Activated T-cell treated with anti-CD3 and anti-CD28 coated beads, Interleukin-2, amount 50 U/mL, for 4 hours (primary cell): Measurements from ENCODE around the gene ARL6IP1. TPM values are rescaled to one million over a fixed set of nuclear protein-coding genes. Genes with fewer than 3 reads are reported as not detected.
"Not testable (repeated sequence)": the region's sequence is repeated elsewhere in the genome, so short reads cannot be mapped to it uniquely, and the experiment has no call there.

Experiments used
- ATAC-seq, 2 donors: fragments of 200-7000 bp; cut with Tn5 transposase; one replicate each; pipeline ENCODE4 v1.10.0; 2021
- DNase-seq: peaks from one replicate; pipeline ENCODE4 v3.0.0-alpha.2; 2020
- H3K27me3 Mint-ChIP-seq: one replicate; pipeline ENCODE4 v1.8.0; 2021; ENCODE audit warnings: low read depth, mixed read lengths
- H3K36me3 Mint-ChIP-seq: one replicate; pipeline ENCODE4 v1.8.0; 2022; ENCODE audit warnings: mixed read lengths; ENCODE audit not compliant: insufficient read depth
- H3K4me1 Mint-ChIP-seq: one replicate; pipeline ENCODE4 v1.8.0; 2021; ENCODE audit warnings: low read depth, mixed read lengths
- H3K4me3 Mint-ChIP-seq: one replicate; pipeline ENCODE4 v1.8.0; 2021; ENCODE audit warnings: mild to moderate bottlenecking, moderate library complexity, mixed read lengths
- H3K9me3 Mint-ChIP-seq: one replicate; pipeline ENCODE4 v1.8.0; 2021; ENCODE audit warnings: mixed read lengths
- total RNA-seq, 3 donors: library from RNA; stranded (reverse); gene quantifications; one replicate each; pipeline ENCODE4 v1.2.1, GENCODE V29; 2021

Gene ARL6IP1
- total RNA-seq, 3 donors from 2014 or later, result 49.1 to 60.6 (median 51.9) TPM

DNA sequence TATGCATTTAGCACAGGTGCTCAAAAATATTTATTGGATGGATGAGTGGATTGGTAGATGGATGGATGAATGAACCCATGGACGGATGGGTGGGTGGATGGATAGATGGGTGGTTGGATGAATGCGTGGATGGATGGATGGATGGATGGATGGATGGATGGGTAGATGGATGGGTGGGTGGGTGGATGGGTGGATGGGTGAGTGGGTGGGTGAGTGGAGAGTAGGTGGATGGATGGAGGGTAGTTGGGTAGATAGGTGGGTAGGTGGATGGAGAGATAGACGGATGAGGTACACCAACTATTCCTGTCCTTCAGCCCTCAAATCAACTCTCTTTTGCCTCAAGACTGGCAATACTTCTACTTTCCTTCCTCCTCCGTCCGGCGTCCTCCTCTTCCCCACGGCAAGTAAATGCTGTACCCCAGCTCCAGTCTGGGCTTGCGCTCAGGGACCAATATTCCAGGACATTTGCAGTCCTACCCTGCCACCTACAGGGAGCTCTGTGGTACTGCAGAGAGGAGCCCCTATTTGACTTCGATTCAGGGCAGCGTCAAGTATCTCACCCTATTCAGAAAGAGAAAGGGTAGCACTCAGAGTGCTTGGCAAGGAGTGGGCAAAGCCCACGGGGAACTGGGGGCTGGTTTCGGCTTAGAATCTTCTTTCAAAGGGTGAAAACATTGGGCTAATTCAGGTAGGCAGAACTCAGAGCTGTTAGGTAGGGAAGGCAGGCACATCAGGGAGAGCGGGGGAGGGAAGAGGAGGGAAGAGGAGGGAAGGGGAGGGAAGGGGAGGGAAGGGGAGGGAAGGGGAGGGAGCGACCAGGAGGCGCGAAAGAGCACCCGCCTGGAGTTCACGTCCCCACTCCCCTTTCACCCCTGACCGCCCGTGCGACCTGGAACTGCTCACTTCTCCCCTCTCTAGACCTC lies 41.5 kb downstream of the ARL6IP1 start:
- H3K4me3 Mint-ChIP-seq, H3K9me3 Mint-ChIP-seq, H3K36me3 Mint-ChIP-seq, H3K27me3 Mint-ChIP-seq: not testable (repeated sequence)
- peak; percentile 80 to 82 for ATAC-seq
- H3K4me1 Mint-ChIP-seq, result peaks cover 22% of the 10 kb centered on the region
- peak; percentile 36 for DNase-seq

DNA sequence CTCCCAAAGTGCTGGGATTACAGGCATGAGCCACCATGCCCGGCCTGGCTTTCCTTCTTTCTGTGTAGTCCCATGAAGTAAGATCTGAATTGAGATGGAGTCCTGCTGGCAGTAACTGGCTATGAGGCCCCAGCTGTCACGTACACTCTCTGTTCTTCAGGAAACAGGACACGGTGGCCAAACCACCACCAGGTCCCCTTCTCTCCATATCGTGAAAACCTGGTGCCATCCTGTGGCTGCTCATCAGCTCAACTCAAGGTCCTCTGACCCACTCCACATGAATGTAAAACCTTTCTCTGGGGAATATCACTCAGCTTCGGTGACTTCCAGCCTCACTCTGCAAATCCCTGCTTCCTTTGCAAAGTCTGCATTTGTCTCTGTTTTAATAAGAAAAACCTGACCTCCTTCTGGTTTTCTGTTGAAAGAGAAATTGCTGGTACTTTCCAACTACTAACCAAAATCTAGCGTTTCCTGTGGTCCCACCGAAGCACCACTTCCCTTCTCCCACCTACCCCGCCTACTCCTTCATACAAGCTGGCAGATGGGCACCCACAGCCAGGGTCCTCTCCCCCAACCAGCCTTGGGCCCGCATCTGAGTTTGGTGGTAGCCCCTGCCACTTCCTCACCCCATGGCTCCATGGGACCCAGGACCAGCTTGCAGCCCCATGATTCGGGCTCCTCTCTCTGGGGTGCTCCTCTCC lies 43.2 kb downstream of the ARL6IP1 start:
- H3K9me3 Mint-ChIP-seq, H3K4me3 Mint-ChIP-seq, ATAC-seq, DNase-seq, H3K36me3 Mint-ChIP-seq, H3K27me3 Mint-ChIP-seq: not testable (repeated sequence)
- peaks cover 22% of the 10 kb centered on the region for H3K4me1 Mint-ChIP-seq

DNA sequence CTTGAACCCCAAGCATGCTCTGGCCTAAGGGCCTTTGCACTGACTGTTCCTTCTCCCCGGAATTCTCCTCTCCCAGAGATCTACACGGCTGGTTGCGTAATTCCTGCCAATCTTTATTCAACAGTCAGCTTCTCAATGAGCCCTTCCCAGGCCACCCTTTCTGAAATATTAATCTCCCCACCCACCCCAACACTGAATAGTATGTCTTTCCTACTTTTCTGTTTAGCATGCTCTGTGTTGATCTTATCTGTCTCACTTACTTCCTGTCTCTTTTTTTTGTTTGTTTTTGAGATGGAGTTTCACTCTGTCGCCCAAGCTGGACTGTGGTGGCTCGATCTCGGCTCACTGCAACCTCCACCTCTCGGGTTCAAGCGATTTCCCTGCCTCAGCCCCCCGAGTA lies 44.7 kb downstream of the ARL6IP1 start:
- not testable (repeated sequence) for H3K36me3 Mint-ChIP-seq, ATAC-seq

DNA sequence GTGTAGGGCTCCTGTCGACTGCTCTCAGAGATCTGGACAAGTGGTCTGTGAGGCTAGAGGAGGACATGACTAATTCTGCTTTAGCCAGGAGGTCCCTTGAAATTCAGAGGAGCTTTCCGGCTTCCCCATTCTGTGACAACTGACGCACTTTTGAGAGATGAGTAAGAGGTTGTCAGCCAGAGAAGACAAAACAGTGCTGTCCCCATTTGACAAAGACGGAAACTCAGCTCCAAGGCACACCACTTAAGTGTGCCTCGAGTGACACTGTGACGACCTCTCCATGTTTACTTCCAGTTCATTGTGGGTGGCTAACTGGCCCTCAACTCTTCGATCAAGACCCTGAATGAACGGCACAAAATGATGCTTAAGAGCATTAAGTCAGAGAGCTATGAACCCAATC lies 58.5 kb downstream of the ARL6IP1 start:
- H3K4me1 Mint-ChIP-seq, ATAC-seq, H3K4me3 Mint-ChIP-seq, H3K27me3 Mint-ChIP-seq, DNase-seq, H3K9me3 Mint-ChIP-seq, H3K36me3 Mint-ChIP-seq: not testable (repeated sequence)

More for the DNA sequence above, 44.7 kb downstream of the ARL6IP1 start:
- not testable (repeated sequence) for H3K9me3 Mint-ChIP-seq, H3K27me3 Mint-ChIP-seq, DNase-seq
- Mint-ChIP-seq H3K4me3 (peak overlapping the region; percentile 54), H3K4me1 (peaks cover 22% of the 10 kb centered on the region)

Other genes starting within 250 kb of the ARL6IP1 start
- 100 to 1,000 TPM; 130 to 135 (median 134) TPM for gene NOMO2, start 239.5 kb downstream of the ARL6IP1 start, total RNA-seq
- 1,000 to 10,000 TPM; 1,663 to 1,788 (median 1,766) TPM for gene RPS15A, start 11.2 kb downstream of the ARL6IP1 start, total RNA-seq
- 10 to 100 TPM; 83.7 to 94.7 (median 87.3) TPM for gene SMG1, start 124.9 kb upstream of the ARL6IP1 start, total RNA-seq
- gene TMC7, start 182.4 kb upstream of the ARL6IP1 start, total RNA-seq, result not detected